HG03066 (cell line): ENCODE measurements around the gene FOXL1.

Source experiments
- ATAC-seq: cut with Tn5 transposase; IDR thresholded peaks from one replicate; pipeline ENCODE4 v1.9.1; 2021; ENCODE audit warnings: low read depth; ENCODE audit not compliant: unreplicated experiment

FOXL1 gene

GRCh38 chr16:86567701-86568581, 10.4 kb upstream of the FOXL1 start:
- no peak for ATAC-seq

GRCh38 chr16:86568677-86569623, 9.4 kb upstream of the FOXL1 start:
- no peak for ATAC-seq

- ATAC-seq: no peak
These were observed 8.5 kb upstream of the FOXL1 start for GRCh38 chr16:86569701-86570447.

DNA sequence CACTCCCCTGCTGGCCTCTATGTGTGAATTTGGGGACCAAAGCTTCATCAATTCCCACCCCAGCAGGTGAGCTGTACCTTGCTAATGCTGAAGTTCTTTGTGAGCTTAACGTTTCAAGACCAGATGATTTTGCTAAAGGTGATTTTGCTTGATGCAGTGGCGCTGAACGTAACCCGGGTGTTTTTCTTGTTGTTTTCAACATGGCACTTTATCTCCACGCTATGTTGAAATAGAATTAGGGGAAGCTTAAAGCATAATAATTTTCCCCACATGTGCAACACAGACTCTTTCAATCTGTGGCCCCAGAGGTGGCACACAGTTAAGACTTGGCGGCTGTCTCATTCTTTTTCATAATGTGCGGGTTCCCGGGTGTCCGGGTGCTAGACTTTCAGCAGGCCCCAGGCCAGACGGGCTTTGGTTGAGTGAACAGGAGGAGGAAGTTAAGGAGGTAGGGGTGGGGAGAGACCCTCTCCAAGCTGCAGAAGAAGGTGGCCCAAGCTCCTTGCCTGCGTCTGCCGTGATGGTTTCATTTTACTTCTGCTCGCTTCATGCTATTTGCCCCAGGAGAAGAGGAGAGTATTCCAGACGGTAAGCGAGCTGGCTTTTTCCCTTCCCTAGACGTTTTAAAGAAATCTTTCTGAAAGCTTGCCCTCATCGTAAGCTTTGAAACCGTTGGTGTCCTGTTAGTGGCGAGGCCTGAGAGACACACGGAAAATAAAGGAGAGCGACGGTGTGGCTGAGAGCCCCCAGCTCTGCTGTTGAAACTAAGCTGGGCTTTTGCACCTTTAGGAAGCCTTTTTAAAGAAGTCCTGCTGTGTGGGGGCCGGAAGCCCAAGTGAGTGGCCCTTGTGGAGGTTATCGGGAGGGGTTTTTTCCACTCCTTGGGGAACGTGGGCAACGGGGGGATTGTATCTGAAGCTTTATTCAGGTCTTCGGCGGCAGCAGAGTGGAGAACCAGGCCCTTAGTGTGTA, 7.5 kb upstream of the FOXL1 start:
- no peak for ATAC-seq

DNA sequence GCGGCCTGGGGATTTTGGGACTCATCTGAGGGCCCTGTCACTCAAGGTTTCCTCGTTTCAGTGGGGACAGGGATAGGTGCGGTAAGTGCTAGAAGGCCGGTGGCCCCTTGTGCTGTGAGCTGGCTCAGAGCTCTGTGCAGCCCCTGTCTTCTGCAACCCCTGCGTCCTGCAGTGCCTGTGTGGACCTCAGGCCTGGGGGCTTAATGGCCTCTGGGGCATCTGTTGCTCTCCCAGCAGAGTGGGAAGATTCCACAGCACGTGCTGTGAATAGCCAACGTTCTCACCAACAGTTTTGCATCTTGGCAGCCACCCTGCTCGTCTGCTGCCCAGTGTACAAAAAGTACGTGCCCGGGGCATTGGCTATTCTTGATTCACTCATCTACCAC, 6.8 kb upstream of the FOXL1 start:
- no peak for ATAC-seq

DNA sequence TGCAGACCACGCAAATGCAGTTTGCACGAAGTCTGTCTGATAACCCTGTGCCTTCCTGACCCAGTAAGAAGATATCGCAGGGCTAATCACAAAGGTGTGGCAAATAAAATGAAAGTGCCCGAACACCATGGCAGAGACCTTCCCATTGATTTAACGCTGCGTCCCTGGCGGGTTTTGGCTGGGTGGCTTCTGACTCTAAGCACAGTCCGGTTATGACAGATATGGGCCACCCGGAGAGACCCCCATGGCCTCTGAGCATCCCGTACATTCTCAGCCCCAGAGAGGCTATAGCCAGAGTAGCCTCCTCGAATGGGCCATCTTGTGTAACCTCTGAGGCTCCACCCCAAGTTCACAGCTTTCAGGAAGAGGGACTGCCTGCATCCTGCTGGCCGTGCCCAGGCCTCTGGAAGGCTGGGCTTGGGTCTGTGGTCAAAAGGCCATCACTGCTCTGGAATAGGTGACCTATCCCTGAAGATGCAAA, 6.3 kb upstream of the FOXL1 start:
- no peak for ATAC-seq

GRCh38 chr16:86572606-86573005, 5.7 kb upstream of the FOXL1 start:
- ATAC-seq: no peak

DNA sequence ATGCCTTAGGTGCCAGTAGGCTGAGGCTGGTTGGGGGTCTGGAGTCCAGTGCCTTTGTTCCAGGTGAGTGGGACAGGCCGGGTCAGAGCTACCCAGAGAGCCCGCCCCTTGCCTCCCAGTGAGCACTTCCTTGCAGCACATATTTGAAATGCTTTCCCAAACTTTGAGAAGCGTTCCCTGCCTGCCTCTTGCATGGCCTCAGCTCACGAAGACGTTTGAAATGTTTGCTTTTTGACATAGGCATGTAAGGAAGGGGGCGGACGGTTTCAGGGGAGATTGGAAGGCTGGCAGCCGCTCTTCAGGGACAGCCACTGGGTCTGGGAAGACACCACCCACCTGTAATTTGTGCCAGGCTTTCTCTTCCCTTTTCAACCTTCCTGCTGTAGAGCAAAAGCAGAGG, 5.1 kb upstream of the FOXL1 start:
- no peak for ATAC-seq

DNA sequence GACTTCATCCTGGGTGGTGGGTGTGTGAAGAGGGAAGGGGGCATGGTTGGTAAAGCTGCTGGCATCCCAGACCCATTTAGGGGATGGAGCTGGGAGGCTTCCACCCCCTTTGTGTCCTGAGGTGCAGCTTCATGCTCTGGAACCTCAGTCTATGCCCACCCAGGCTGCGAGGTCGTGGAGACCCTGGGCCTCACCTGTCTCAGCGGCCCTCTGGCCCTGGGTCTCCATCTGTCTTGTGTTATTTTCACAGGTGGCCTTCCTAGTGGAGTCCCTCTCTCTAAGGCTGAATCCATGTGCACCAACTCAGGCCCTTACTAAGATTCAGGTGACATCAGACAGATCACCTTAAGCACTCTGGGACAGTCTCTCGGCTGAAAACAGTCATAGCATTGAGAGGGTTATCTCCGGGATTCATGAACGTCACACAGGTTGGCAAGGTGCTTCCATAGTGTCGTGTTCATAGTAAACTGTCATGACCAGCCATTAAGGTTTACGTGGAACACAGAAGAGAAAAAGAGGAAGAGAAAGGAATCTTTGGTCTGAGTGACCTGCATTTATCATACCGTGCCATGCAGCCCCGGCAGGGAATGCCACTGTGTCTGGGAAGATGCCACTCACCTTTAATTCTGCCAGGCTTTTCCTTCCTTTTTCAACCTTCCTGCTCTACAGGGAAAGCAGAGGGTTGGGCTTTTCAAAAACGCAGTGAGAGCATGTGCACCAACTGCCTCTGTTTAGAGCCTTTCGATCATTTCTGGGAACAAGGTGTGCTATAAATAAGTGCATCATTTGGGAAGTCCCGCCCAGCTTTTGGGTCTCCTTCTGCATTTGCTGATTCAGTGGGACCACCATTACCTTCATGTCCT, 4.5 kb upstream of the FOXL1 start:
- no peak for ATAC-seq

DNA sequence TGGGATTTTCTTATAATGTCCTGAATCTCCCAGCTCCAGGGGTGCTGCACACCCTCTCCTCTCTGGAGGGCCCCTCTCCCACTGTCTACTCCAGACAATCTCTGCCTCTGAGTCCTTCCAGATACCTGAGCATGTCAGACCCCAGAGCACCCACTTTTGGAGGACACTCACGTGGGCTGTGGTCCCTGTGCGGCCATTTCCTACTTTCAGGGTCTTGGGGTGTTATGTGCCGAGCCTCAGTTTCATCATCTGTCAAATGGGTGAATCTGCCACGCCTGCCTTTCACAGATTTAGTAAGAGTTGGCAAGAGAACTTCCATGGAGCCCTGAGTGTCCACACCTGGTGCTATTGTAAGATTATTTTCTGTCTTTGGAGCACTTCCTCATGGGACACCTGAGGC, 3.7 kb upstream of the FOXL1 start:
- ATAC-seq: no peak

DNA sequence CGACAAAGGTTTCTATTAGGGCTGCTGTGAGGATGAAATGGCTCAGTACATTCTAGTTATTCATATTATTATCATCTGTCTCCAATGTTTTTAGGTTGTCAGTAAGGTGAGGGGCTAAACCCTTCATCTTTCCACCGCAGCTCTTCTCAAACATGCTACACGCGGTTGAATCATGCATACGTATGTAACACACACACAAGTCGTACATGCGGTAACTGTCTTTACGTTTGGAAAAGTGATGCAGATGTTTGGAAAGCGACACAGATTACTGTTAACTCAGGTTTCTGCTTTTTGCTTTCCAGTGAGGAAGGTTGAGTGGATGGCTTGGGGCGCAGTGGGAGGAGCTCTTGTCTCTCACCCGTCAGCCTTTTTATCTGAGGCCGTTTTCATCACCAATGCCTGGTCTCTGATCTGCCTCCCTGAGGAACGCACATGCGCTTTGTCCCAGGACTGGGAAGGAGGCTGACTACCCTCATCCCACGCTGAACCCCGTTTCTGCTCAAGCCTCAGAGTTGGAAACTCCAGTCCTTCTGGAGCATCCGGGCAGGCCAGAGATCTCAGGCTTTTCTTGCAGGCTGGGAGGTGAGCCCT, 3.2 kb upstream of the FOXL1 start:
- no peak for ATAC-seq

DNA sequence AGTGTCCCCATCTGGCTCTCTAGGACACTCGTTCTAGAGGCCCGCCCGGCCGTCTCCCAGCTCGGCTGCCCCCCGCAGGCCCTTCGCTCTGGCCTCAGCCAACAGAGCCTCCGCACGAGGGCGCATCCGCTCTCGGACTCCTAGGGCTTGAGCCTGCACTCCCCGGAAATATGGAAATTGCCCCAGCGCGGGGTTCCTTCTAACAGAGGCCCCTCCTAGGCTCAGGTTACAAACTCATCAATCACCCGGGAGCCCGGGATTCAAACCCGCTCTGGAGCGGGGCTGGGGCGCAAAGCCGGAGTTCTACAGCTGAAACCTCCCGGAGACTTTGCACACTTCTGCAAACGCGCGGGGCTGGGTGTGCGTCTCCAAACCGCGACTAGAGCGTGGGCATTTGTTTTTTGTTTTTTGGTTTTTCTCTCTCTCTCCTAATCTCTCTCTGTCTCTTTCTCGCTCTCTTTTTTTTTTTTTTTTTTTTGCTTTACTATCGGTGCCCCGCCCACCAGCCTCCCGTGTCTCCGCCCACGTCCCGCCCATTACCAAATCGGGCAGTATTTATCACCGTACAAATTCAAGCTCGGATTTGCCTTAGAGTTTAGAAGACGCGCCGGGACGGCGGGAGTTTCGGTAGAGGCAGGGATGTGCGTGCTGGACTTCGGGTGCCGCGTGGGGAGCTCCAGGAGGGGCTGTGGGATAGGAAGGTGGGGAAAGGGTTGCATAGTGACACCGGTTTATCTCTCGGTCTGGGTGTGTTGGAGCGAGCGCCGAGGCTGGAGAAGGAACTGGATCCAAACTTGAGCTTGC, 2.4 kb upstream of the FOXL1 start:
- no peak for ATAC-seq

DNA sequence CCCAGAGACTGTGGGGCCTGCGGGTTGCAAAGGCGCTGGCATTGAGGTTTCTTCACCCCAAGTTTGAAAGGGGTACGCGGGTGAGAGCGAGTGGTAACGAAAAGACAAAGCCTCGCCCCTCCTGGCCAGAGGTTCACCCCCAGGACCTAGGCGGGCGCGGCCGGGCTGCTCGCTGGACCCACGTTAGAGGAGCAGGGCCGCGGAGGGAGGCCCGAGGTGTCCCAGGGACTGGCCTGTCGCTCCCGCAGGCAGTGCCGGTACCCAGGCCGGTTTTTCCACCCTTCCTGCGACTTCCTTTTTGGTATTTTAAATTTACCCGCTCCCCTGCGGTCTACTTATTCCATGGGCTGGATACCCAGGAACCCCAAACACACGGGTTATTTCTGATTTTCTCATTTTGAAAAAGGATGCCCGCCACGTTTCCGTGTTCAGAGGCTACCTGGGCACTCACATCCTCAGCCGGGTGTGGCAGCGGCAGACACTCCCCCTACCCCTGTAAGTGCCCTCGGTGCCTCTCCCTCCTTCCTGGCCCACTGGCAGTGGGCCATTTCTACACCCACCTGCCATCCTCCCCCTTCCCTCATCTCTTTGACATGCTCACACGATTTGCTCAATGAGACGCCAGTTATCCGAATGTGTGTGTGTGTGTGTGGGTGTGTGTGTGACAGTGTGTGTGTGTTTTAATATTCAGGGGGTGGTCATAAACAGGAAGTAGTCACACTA, 1.6 kb upstream of the FOXL1 start:
- ATAC-seq: no peak

DNA sequence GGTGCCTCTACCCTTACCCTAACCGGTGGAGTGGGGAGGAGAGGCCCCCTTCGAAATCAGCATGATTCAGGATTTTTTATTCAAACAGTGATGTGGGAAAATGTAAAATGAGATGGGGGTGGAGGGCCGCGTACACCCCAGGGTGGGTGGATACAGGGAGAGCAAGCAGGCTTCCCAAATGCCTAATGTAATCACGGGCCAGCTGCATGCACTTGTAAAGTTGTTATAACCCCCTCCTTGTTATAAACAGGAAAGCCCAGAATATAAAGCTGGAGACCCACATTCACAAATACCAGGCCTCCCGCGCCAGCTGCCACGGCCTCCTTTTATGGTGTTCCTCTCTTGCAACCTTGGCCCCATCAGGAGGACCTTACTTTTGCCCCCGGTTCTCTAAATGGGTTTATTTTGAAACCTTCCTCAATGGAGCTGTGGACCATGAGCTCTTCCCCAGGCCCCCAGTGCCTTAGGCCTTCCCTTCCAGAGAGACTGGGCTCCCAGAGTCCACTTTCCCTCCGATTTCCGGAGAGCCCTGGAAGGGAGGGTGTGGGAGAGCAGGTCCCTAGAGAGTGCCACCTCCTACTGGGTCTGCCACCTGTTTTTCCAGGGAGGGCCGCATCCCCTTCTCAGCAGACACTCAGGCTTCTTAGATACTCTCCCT, 906 bp upstream of the FOXL1 start:
- no peak for ATAC-seq

DNA sequence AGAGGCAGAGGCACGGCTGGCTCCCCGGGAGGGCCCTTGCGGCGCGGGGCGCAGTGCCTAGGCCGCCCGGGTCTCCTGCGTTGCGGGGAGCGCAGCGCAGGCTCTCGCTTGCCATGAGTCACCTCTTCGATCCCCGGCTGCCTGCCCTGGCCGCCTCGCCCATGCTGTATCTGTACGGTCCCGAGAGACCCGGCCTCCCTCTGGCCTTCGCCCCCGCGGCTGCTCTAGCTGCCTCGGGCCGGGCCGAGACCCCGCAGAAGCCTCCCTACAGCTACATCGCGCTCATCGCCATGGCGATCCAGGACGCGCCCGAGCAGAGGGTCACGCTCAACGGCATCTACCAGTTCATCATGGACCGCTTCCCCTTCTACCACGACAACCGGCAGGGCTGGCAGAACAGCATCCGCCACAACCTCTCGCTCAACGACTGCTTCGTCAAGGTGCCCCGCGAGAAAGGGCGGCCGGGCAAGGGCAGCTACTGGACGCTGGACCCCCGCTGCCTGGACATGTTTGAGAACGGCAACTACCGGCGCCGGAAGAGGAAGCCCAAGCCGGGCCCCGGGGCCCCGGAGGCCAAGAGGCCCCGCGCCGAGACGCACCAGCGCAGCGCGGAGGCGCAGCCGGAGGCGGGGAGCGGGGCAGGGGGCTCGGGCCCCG, 390 bp downstream of the FOXL1 start:
- no peak for ATAC-seq
